Activated CD8-positive, alpha-beta T cell treated with anti-CD3 and anti-CD28 coated beads for 36 hours (primary cell): Measurements from ENCODE around the gene TCEA2. TPM values are rescaled to one million over a fixed set of nuclear protein-coding genes. Genes with fewer than 3 reads are reported as not detected.

Experiments
- ATAC-seq: fragments of 200-7000 bp; cut with Tn5 transposase; one replicate; pipeline ENCODE4 v1.10.0; 2021; ENCODE audit warnings: mild to moderate bottlenecking, moderate library complexity
- CTCF ChIA-PET: fragments of 350-600 bp; sonication (Branson Sonifier 250); formaldehyde crosslinking; loops from one replicate; lab custom pipeline; 2021; ENCODE audit warnings: antibody characterized with exemption; lab: Charles Lee
- POLR2A ChIA-PET: fragments of 350-600 bp; sonication (Branson Sonifier 250); formaldehyde crosslinking; loops from one replicate; lab custom pipeline; 2021; ENCODE audit warnings: antibody characterized with exemption; lab: Charles Lee
- DNase-seq: peaks from one replicate; pipeline ENCODE4 v3.0.0-alpha.2; 2020
- H3K27ac Mint-ChIP-seq: one replicate; pipeline ENCODE4 v1.8.0; 2021; ENCODE audit warnings: mild to moderate bottlenecking, mixed read lengths
- H3K27me3 Mint-ChIP-seq: one replicate; pipeline ENCODE4 v1.8.0; 2021; ENCODE audit warnings: mixed read lengths
- H3K36me3 Mint-ChIP-seq: one replicate; pipeline ENCODE4 v1.8.0; 2021; ENCODE audit warnings: low read depth, mixed read lengths
- H3K4me1 Mint-ChIP-seq: one replicate; pipeline ENCODE4 v1.8.0; 2021; ENCODE audit warnings: low read depth, mixed read lengths
- H3K4me3 Mint-ChIP-seq: one replicate; pipeline ENCODE4 v1.8.0; 2021; ENCODE audit warnings: mild to moderate bottlenecking, moderate library complexity, mixed read lengths
- H3K9me3 Mint-ChIP-seq: one replicate; pipeline ENCODE4 v1.8.0; 2021; ENCODE audit warnings: mixed read lengths
- CTCF ChIP-seq: fragments of 200-600 bp; IDR thresholded peaks from one replicate; pipeline ENCODE4 v1.8.0; 2022; ENCODE audit warnings: antibody characterized with exemption, mild to moderate bottlenecking
- intact Hi-C: fragments of 100-400 bp; cut with micrococcal nuclease; formaldehyde crosslinking; loops from one replicate; pipeline ENCODE4 v1.10.0; 2022
- total RNA-seq, 2 experiments: library from RNA; stranded (reverse); gene quantifications; one replicate each; pipeline ENCODE4 v1.2.3, GENCODE V29; 2021

TCEA2 gene
- total RNA-seq, 2 experiments from 2014 or later, result 30.0 to 33.0 TPM

- DNase-seq, result peak; percentile 63
- CTCF ChIA-PET, result interaction anchor here (1.0 to 2.1 kb wide), 3 partner anchors 20 to 83 kb away, joined by 3 to 6 read pairs (median 4); partner anchors contain the start of gene LKAAEAR1
- H3K36me3 Mint-ChIP-seq, result no peaks in the 10 kb centered on the region
- H3K27ac Mint-ChIP-seq, result peak overlapping the region; percentile 76
- ATAC-seq, result no peak
- H3K9me3 Mint-ChIP-seq, result no peaks in the 10 kb centered on the region
- peaks cover 37% of the 10 kb centered on the region for H3K4me1 Mint-ChIP-seq
- intact Hi-C loops, result loop anchor here (10.0 kb wide), 1 partner anchor 89 kb away; the partner anchor contains the start of gene SAMD10
- H3K27me3 Mint-ChIP-seq, result no peaks in the 10 kb centered on the region
- peak overlapping the region; percentile 89 for H3K4me3 Mint-ChIP-seq
- no peak for TF ChIP-seq CTCF
- POLR2A ChIA-PET, result interaction anchor here (0.6 to 1.9 kb wide), 6 partner anchors 9 to 32 kb away, joined by 3 to 7 read pairs (median 4); no protein-coding TSS in a partner anchor
Measured at GRCh38 chr20:64063389-64064144, 569 bp downstream of the TCEA2 start.

DNA sequence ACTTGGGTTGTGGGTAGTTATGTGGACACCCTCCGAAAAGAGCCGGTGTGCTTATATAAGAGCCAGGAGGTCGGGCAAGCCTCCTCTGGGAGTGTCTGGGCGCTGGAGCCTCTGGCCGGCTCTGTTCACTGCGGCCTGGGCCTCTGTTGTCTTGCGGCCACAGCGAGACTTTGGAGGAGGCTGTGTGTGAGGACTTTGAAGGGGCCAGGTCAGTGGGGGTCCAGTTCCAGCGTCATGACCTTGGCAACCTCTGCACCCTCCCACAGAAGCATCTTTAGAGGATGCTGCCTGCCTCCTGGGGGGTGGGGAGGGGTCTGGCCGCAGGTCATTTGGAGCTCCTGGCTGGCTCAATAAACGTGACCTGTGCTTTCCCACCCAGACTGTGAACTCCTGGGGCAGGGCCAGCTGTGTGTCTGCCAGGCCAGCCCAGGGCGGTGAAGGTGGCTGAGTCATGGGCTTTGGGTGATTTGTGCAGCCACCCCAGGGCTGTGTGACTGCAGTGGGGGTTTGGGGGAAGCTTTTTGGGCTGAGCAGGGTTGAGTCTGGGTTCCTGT is 1.2 kb downstream of the TCEA2 start:
- Mint-ChIP-seq H3K36me3 (no peaks in the 10 kb centered on the region), H3K27me3 (no peaks in the 10 kb centered on the region), H3K27ac (peak overlapping the region; percentile 76), H3K9me3 (no peaks in the 10 kb centered on the region), H3K4me3 (peak overlapping the region; percentile 89), H3K4me1 (peaks cover 35% of the 10 kb centered on the region)
- no peak for DNase-seq
- intact Hi-C loops, result loop anchor here (10.0 kb wide), 1 partner anchor 89 kb away; the partner anchor contains the start of gene SAMD10
- TF ChIP-seq CTCF, result no peak
- POLR2A ChIA-PET, result interaction anchor here (0.9 to 1.9 kb wide), 5 partner anchors 9 to 116 kb away, joined by 3 to 7 read pairs (median 4); no protein-coding TSS in a partner anchor
- CTCF ChIA-PET, result interaction anchor here (1.0 kb wide), 1 partner anchor 20 kb away, joined by 3 read pairs; the partner anchor contains the start of gene LKAAEAR1
- no peak for ATAC-seq

GRCh38 chr20:64065062-64065973 is 2.3 kb downstream of the TCEA2 start:
- Mint-ChIP-seq H3K4me3 (no peak overlapping the region), H3K36me3 (no peaks in the 10 kb centered on the region), H3K27ac (peak overlapping the region; percentile 63), H3K9me3 (no peaks in the 10 kb centered on the region), H3K4me1 (peaks cover 35% of the 10 kb centered on the region), H3K27me3 (no peaks in the 10 kb centered on the region)
- ATAC-seq (no peak), DNase-seq (peak; percentile 46)
- TF ChIP-seq CTCF, result no peak
- POLR2A ChIA-PET, result interaction anchor here (0.9 to 1.9 kb wide), 6 partner anchors 7 to 117 kb away, joined by 3 to 7 read pairs (median 4); no protein-coding TSS in a partner anchor
- intact Hi-C loops, result loop anchor here (10.0 kb wide), 1 partner anchor 91 kb away; the partner anchor contains the start of gene SAMD10
- CTCF ChIA-PET, result interaction anchor here (0.8 to 1.2 kb wide), 3 partner anchors 19 to 528 kb away, joined by 3 to 6 read pairs (median 3); partner anchors contain the start of genes LKAAEAR1 and PTK6

DNA sequence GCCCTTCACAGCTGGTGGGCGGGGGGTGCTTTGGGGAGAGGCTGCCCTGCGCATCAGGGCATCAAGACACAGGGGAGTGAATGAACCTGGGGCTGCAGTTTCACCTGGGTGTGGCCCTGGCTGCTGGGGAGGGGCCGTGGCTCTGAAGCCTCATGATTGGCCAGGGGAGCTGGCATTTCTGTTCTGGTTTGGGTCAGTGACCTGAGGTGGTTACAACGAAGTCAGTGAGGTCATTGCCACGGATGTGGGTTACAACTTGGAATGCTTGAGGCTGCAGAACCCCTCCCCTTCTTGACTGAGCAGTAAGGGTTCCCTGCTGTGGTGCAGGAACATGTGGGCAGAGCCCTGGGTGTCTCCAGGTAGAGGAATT is 3.0 kb downstream of the TCEA2 start:
- ChIA-PET CTCF (interaction anchor here (0.8 to 1.2 kb wide), 3 partner anchors 17 to 529 kb away, joined by 3 to 6 read pairs (median 5); partner anchors contain the start of gene PTK6), POLR2A (interaction anchor here (1.0 to 1.9 kb wide), 3 partner anchors 10 to 78 kb away, joined by 3 to 7 read pairs (median 5); no protein-coding TSS in a partner anchor)
- TF ChIP-seq CTCF, result no peak
- Mint-ChIP-seq H3K9me3 (no peaks in the 10 kb centered on the region), H3K4me3 (no peak overlapping the region), H3K27me3 (no peaks in the 10 kb centered on the region), H3K36me3 (no peaks in the 10 kb centered on the region), H3K27ac (peak overlapping the region; percentile 63), H3K4me1 (peaks cover 35% of the 10 kb centered on the region)
- intact Hi-C loops, result loop anchor here (10.0 kb wide), 1 partner anchor 91 kb away; the partner anchor contains the start of gene SAMD10
- ATAC-seq (peak; percentile 77), DNase-seq (peak; percentile 89)
